CD4-positive, alpha-beta T cell treated with Interleukin-17A for 1 hour (primary cell): ENCODE measurements around the gene CORO2A.
A peak's percentile ranks its signal among the peaks of the same experiment; 100 is the strongest.

Experiments
- DNase-seq: peaks from one replicate; pipeline ENCODE4 v3.0.0-alpha.2; 2020

Gene CORO2A, protein sequence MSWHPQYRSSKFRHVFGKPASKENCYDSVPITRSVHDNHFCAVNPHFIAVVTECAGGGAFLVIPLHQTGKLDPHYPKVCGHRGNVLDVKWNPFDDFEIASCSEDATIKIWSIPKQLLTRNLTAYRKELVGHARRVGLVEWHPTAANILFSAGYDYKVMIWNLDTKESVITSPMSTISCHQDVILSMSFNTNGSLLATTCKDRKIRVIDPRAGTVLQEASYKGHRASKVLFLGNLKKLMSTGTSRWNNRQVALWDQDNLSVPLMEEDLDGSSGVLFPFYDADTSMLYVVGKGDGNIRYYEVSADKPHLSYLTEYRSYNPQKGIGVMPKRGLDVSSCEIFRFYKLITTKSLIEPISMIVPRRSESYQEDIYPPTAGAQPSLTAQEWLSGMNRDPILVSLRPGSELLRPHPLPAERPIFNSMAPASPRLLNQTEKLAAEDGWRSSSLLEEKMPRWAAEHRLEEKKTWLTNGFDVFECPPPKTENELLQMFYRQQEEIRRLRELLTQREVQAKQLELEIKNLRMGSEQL

GRCh38 chr9:98192503-98193335 lies at the start of gene CORO2A:
TSS of gene CORO2A (minus strand) at chr9:98192637. CDS start at chr9:98157660, 34,977 bp downstream.
- peak; percentile 81 for DNase-seq

DNA sequence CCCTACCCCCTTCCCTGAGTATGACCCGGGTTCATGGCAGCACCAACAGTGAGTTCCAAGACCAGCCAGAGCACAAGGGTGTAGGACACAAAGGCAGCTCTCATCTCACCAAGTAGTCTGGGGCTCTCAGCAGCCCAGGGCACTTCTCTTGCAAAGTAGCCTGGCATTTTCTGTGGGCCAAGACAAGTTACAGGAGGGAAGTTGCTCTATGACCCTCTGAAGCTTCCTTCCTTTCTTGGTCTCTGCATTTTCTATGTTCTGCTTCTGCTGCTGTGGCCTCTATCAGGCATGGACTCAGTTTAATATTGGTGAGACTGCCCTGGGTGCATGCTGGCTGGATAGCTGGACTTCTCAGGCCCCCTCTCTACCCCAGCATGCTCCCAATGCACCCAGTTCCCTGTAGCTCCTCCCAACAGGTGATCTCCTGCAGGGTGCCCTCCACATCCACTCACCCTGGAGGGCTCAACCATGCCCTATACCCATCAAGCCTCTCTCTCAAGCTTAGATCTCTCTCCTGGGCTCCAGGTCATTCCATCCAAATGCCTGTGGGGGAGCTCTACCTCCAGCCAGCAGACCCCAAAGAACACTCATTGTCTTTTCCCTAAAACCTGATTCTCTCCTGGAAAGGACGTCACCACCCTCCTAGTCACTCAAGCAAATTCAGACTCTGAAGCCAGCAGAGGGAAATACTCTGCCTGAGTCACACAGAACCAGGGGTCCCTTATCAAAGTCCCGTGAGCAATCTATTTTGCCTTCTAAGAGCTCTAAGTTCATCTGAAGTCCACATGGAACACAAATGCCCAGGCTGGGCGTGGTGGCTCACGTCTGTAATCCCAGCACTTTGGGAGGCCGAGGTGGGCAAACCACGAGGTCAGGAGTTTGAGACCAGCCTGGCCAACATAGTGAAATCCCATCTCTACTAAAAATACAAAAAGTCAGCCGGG lies 49.2 kb upstream of the CORO2A start:
- no peak for DNase-seq

DNA sequence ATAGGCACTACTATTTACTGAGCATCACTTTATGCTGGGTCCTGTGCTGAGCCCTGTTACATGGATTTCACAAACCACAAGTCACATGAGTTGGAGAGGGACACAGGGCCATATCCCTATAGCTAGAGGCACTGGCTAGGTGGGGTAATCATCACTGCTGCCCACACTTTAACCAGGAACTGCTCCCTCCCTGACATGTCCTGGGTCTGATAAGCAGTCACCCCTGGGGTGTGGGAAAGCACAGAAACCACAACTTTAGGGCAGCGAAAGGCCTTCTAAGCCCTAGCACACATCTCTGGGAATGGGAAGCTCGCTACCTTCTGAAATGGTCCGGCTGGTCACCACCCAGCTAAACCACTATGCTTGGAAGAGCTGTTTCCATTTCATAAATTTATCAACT lies 48.0 kb upstream of the CORO2A start:
- DNase-seq: no peak

- no peak for DNase-seq
Observed at GRCh38 chr9:98236901-98237487, 44.6 kb upstream of the CORO2A start.

- no peak for DNase-seq
Observed at GRCh38 chr9:98235126-98235525, 42.7 kb upstream of the CORO2A start.

GRCh38 chr9:98234245-98234825 lies 41.9 kb upstream of the CORO2A start:
- no peak for DNase-seq

- no peak for DNase-seq
Observed at GRCh38 chr9:98232926-98233325, 40.5 kb upstream of the CORO2A start.

DNA sequence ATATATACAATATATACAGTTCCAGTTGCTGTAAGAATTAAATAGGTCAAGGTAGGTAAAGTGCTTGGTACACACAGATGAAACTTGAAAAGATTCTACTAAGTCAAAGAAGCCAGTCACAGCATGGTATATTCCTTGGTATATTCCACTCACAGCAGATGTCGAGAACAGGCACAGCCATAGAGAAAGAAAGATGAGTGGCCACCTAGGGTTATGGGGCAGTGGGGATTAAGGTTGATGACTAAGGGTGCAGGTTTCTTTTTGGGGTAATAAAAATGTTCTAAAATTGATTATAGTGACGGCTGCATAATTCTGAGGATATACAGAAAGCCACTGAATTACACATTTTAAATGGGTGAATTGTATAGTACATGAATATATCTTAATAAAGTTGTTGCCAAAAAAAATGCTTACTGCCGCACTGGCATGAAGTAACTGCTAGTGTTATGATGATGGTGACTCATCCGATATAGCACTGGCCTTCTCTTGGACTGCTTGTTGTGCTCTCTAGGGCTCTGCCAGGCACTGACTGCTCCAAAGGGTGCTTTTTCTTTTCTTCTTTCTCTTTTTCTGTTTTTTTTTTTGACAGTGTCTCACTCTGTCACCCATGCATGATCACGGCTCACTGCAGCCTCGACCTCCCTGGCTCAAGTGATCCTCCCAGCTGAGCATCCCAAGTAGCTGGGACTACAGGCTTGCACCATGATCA lies 39.5 kb upstream of the CORO2A start:
- DNase-seq: no peak

DNA sequence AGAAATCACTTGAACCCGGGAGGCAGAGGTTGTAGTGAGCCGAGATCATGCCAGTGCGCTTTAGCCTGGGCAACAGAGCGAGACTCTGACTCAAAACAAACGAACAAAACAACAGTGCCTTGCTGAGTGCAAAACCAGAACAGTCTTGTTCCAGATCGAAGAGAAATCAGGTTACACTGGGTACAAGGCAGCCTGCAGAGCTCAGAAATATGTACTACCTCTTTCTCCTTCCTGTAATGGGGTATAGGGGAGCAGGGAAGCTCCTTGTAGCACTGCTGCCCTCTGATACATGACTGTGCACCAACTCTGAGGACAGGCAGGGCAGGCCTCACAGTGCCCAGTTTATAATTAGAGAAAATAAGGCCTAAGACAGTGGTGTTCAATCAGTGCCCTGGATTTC lies 38.4 kb upstream of the CORO2A start:
- no peak for DNase-seq

DNA sequence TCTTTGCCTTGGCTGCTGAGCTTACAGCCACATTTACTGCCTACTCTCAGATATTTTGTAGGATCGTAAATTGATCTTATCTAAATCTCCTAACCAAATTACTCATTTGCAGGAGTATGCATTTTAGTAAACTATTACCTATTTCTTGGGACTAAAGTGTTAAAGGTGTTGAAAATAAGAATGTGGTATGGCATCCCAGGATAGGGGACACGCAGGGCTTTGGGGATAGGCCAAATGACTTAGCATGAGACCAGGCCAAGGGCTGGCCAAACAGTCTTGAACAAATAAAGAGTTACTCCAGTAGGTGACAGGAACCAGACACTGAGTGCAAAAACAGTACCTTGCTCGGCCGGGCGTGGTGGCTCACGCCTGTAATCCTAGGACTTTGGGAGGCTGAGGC lies 37.9 kb upstream of the CORO2A start:
- DNase-seq: no peak

DNA sequence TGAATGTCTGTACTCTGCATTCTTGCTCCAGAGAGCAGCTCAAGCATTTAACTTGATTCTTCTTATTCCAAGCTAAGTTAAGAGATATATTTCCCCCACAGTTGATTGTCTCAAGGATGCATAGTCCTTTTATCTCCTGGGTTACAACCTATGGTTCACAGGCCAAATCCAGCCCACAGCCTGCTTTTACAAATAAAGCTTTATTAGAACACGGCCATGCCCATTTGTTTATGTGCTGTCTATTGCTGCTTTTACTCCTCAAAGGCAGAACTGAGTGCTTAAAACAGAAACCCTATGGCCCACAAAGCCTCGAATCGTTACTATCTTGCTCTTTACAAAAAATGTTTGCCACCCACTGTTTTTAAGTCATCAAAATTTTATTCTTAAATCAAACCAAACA lies 37.2 kb upstream of the CORO2A start:
- no peak for DNase-seq

GRCh38 chr9:98229090-98229395 lies 36.6 kb upstream of the CORO2A start:
- DNase-seq: no peak

- no peak for DNase-seq
Observed at GRCh38 chr9:98228392-98229089, 36.1 kb upstream of the CORO2A start.

- no peak for DNase-seq
Observed at GRCh38 chr9:98227883-98228282, 35.4 kb upstream of the CORO2A start.

GRCh38 chr9:98226957-98227356 lies 34.5 kb upstream of the CORO2A start:
- DNase-seq: no peak

- no peak for DNase-seq
Observed at GRCh38 chr9:98226516-98226915, 34.1 kb upstream of the CORO2A start.

- no peak for DNase-seq
Observed at GRCh38 chr9:98225015-98225442, 32.6 kb upstream of the CORO2A start.

DNA sequence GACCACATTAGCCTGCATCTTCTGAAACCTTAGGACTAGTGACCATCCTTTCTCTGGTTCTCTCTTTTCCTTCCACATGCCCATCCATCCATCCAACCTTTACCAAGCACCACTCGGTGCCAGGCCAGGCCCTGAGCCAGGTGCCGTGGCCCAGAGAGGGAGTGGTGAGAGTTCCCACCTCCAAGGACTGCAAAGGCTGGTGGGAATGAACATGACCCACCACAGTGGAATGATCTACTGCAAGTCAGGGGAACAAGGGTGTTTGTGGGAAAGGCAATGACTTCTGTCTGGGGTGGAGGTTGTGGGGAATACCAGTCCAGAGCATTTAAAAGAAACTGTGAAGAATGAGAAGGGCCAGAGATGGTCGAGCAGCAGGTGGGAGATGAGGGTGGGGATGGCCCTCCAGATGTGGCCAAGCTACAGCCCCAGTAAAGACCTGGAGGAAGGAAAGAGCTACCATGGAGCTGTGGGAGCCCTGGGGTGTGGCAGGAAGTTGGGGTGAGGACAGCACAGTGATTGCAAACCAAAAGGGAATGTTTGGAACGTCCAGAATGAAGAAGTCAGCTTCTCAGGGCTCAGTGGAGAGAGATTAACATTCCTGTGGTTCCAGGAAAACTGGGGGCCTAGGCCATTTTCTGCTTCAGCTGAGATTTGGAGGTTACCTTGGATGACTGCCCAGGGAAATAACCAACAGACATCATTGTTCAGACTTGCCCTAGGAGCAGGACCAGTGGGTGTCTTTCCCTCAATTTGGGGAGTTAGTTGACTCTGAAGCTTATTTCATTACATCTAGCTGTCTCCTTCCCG lies 30.7 kb upstream of the CORO2A start:
- no peak for DNase-seq

DNA sequence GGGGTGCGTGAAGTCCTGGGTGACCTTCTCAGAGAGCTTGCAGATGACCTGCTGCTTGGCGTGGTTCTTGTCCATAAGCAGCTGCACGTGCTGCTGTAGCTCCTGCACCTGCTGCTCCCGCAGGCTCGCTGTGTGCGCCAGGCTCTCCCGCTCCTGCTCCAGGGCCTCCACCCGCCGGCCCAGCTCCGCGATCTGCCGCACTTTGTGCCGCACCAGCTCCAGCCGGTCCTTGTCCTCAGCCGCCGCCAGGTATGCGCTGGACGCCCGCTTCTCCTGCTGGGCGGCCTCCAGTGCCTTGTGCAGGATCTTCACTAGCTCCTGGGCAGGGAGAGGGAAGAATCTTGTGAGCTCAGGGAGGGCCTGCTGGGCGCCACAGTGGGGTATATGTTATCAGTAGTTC lies 28.5 kb upstream of the CORO2A start:
- no peak for DNase-seq
